AG04450 (cell line): ENCODE measurements around the gene PBOV1. TPM values are rescaled to one million over a fixed set of nuclear protein-coding genes. Genes with fewer than 3 reads are reported as not detected.

Experiments
- CTCF ChIA-PET: fragments of 300-600, 350-600 bp; formaldehyde crosslinking; extraction: SDS; loops from one replicate; lab custom pipeline; 2022; ENCODE audit warnings: antibody characterized with exemption, inconsistent platforms; lab: Charles Lee
- POLR2A ChIA-PET: fragments of 350-600 bp; formaldehyde crosslinking; extraction: SDS; loops from one replicate; lab custom pipeline; 2021; ENCODE audit warnings: antibody characterized with exemption, inconsistent platforms; lab: Yijun Ruan, JAX
- DNase-seq: peaks from one replicate; pipeline ENCODE4 v3.0.0-alpha.2; 2011; ENCODE audit warnings: low read depth, low spot score
- H3K27ac ChIP-seq: one replicate; pipeline ENCODE4 v1.5.1; 2012; ENCODE audit warnings: low read depth, low read length, control low read depth
- H3K27me3 ChIP-seq: one replicate; pipeline ENCODE4 v1.6.0; 2012; ENCODE audit warnings: low read length; ENCODE audit not compliant: control insufficient read depth, insufficient read depth
- H3K4me3 ChIP-seq: 2 replicates; pipeline ENCODE4 v1.5.1; 2011; ENCODE audit warnings: mild to moderate bottlenecking, low read depth, low read length, control low read depth
- H3K9me3 ChIP-seq: 2 replicates; pipeline ENCODE4 v1.5.1; 2012; ENCODE audit warnings: low read length; ENCODE audit not compliant: control insufficient read depth, insufficient read depth
- polyA minus RNA-seq: library from RNA; depleted of rRNA, polyadenylated mRNA; stranded (reverse); fragments of >200 nt; gene quantifications from 2 replicates; pipeline ENCODE4 v1.2.3, GENCODE V29; 2011; rRNA and poly(A)+ RNA removed
- polyA plus RNA-seq: library from polyadenylated mRNA; depleted of rRNA; stranded (reverse); fragments of >200 nt; gene quantifications from 2 replicates; pipeline ENCODE4 v1.2.3, GENCODE V29; 2011; rRNA removed
- TF ChIP-seq, protein P1 (sequence below): IDR thresholded peaks from 2 replicates; pipeline ENCODE4 v1.5.1; 2011; ENCODE audit warnings: low read depth, low read length, control low read depth, inconsistent platforms

The PBOV1 gene
- polyA plus RNA-seq (not detected in 2 replicates), polyA minus RNA-seq (not detected in 2 replicates)

DNA sequence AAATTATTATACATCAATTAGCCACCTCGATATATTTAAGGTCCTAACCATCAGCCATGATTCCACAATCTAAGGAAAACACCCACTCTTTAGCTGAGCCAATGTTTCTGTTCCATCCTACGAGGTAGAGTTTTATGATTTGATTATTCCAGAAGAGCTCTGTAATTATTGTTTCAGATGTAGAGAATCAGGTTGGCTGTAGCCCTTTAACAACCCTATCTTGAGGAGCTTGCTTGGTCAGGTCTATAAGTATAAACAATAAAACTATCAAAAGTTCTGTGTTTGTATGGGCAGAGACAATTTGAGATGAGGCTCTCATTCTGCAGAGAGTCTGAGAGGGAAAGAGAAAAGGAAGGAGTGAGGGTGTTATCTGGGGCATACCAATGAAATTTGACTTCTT lies at the start of gene PBOV1:
Gene PBOV1 (minus strand): TSS at position 43 of the 400 bp plus-strand sequence. CDS start 96 bp downstream, outside the sequence.
- no peak within 1 kb of the TSS for H3K4me3 ChIP-seq
- TF ChIP-seq, protein P1, sequence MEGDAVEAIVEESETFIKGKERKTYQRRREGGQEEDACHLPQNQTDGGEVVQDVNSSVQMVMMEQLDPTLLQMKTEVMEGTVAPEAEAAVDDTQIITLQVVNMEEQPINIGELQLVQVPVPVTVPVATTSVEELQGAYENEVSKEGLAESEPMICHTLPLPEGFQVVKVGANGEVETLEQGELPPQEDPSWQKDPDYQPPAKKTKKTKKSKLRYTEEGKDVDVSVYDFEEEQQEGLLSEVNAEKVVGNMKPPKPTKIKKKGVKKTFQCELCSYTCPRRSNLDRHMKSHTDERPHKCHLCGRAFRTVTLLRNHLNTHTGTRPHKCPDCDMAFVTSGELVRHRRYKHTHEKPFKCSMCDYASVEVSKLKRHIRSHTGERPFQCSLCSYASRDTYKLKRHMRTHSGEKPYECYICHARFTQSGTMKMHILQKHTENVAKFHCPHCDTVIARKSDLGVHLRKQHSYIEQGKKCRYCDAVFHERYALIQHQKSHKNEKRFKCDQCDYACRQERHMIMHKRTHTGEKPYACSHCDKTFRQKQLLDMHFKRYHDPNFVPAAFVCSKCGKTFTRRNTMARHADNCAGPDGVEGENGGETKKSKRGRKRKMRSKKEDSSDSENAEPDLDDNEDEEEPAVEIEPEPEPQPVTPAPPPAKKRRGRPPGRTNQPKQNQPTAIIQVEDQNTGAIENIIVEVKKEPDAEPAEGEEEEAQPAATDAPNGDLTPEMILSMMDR, result no peak
- no peak within 1 kb of the TSS for H3K27ac ChIP-seq
- ChIA-PET CTCF (no interaction called here), POLR2A (no interaction called here)
- DNase-seq, result no peak
- H3K9me3 ChIP-seq, result no peaks in the 10 kb centered on the region
- no peaks in the 10 kb centered on the region for H3K27me3 ChIP-seq

DNA sequence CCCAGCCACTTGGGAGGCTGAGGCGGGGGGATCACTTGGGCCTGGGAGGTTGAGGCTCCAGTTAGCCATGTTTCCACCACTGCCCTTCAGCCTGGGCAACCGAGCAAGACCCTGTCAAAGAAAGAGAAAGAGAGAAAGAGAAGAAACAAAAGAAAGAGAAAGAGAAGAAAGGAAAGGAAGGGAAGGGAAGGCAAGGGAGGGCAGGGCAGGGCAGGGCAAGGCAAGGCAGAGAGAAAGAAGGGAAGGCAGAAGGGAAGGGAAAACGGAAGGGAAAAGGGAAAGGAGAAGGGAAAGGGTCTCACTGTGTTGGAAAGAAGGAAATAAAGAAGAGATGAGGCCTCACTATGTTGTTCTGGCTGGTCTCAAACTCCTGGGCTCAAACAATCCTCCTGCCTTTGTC lies 47.8 kb upstream of the PBOV1 start:
- CTCF ChIA-PET, result no interaction called here
- no peak overlapping the region for H3K4me3 ChIP-seq
- POLR2A ChIA-PET, result no interaction called here
- TF ChIP-seq, protein P1, result no peak
- DNase-seq, result no peak
- peaks cover 2% of the 10 kb centered on the region for H3K27me3 ChIP-seq
- H3K9me3 ChIP-seq, result no peaks in the 10 kb centered on the region
- H3K27ac ChIP-seq, result no peak overlapping the region

DNA sequence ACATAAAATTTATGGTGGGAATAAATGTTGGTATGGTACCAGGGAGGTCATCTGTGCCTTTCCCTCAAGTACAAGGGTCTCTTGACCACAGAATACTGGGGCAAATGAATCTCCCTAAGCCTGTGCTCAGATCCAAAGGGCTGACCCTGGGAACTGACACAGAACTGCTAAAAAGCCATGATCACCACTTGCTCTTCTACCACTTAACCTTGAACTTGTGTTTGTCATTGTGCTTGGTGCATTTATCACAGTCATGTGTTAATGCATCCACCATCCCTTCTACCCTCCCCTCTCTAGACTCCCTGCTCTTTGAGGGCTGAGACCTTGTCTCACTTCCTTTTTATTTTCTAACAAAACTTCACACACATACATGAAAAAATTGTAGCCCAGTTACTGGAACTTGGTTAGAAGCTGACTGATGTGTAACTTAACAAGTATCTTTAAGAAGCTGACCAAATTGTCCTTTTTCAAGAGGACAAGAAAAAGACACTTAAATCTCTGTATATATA lies 46.1 kb upstream of the PBOV1 start:
- no peak for DNase-seq
- CTCF ChIA-PET, result interaction anchor here (0.7 kb wide), 1 partner anchor 36 kb away, joined by 4 read pairs; no protein-coding TSS in a partner anchor
- H3K27me3 ChIP-seq, result peaks cover 6% of the 10 kb centered on the region
- TF ChIP-seq, protein P1, result no peak
- no peaks in the 10 kb centered on the region for H3K9me3 ChIP-seq
- POLR2A ChIA-PET, result no interaction called here
- no peak overlapping the region for H3K4me3 ChIP-seq
- H3K27ac ChIP-seq, result no peak overlapping the region

DNA sequence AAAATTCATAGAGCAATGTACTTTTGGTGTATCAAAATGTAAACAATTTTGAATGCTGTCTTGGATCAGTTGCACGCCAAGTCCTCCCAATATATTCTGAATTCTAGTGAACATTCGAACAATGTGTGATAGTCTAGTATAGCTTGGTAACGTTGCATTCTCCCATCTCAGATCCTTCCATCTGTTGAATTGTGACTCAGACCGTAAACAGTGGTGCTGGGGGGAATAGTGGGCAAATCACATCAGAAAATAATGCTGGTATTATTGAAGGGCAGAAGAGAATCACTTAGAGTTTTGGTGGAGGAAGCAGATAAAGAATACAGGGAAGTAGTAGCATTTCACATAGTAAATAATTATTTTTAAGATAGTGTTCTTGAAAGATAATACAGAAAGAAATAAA lies 45.7 kb upstream of the PBOV1 start:
- Histone ChIP-seq H3K9me3 (no peaks in the 10 kb centered on the region), H3K27me3 (peaks cover 6% of the 10 kb centered on the region), H3K4me3 (no peak overlapping the region), H3K27ac (no peak overlapping the region)
- no peak for DNase-seq
- POLR2A ChIA-PET, result no interaction called here
- CTCF ChIA-PET, result no interaction called here
- TF ChIP-seq, protein P1, result no peak

DNA sequence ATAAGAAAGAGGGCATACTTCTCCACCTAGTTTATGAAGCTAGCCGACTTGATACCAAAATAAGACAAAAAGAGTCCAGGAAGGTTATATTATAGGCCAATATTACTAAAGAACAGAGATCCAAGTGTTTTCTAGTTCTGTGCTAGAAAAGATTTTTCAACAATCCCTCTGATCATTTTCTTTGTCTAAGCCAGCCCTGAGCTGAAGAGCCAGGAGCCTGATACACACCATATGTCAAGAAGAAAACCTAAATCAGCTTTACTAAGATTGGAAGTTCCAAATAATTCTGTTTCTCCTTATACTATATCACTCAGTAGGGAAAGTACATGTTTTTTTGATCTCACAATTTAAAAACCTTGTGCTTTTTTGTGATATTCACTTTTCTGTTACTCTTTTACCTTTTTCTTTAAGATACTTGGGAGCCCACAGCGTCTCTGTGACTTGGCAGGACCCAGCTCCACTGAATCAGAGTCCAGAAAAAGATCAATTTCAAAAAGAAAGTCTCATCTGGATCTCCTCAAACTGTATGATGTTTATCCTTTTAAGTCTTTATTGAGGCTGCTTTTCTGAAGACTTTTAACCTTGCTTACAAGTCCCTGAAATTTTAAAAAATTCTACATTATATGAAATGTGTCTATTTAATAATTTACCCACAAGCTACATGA lies 43.0 kb upstream of the PBOV1 start:
- TF ChIP-seq, protein P1, result no peak
- POLR2A ChIA-PET, result no interaction called here
- no peaks in the 10 kb centered on the region for H3K9me3 ChIP-seq
- CTCF ChIA-PET, result interaction anchor here (0.6 kb wide), 1 partner anchor 10 kb away, joined by 3 read pairs; no protein-coding TSS in a partner anchor
- peaks cover 6% of the 10 kb centered on the region for H3K27me3 ChIP-seq
- no peak for DNase-seq
- H3K4me3 ChIP-seq, result no peak overlapping the region
- no peak overlapping the region for H3K27ac ChIP-seq
